ENCODE measurements around the gene SHC2.

SHC2 gene, protein sequence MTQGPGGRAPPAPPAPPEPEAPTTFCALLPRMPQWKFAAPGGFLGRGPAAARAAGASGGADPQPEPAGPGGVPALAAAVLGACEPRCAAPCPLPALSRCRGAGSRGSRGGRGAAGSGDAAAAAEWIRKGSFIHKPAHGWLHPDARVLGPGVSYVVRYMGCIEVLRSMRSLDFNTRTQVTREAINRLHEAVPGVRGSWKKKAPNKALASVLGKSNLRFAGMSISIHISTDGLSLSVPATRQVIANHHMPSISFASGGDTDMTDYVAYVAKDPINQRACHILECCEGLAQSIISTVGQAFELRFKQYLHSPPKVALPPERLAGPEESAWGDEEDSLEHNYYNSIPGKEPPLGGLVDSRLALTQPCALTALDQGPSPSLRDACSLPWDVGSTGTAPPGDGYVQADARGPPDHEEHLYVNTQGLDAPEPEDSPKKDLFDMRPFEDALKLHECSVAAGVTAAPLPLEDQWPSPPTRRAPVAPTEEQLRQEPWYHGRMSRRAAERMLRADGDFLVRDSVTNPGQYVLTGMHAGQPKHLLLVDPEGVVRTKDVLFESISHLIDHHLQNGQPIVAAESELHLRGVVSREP

DNA sequence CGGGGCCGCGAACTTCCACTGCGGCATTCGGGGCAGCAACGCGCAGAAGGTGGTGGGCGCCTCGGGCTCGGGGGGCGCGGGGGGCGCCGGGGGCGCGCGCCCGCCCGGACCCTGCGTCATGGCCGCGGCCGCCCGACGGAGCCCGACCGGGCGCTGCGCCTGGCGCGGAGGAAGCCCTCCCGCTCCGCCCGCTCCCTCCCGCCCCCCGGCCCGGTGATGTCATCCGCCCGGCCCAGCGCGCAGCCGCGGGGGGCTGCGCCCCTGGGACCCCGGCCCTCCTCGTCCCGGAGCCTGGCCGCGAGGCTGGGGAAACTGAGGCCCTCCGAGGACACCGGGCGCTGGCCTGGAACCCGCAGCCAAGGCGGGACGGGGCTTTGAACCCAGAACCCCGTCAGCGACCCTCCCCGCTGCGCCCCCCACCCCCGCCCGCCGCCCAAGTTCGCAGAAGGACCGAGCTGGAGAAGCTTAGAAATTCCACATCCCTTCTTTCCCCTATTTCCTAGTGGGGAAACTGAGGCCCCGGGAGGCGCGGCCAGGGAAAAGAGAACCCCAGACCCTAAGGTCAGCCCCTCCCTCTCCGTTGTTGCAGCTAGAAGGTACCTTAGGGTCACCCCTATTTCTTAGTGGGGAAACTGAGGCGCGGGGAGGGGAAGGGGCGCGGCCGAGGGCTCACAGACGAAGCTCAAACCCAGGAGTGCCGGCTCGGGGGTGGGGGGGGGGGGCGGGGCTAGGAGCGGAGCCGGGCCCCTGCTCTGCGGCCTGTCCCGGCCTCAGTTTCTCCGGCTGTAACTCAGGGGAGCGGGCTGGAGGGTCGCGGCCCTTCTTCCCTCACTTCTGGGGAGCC lies at the start of gene SHC2:
TSS of gene SHC2 (minus strand) at position 157 of the 844 bp plus-strand sequence. CDS start at position 120, 37 bp downstream.
- no peak for DNase-seq

DNA sequence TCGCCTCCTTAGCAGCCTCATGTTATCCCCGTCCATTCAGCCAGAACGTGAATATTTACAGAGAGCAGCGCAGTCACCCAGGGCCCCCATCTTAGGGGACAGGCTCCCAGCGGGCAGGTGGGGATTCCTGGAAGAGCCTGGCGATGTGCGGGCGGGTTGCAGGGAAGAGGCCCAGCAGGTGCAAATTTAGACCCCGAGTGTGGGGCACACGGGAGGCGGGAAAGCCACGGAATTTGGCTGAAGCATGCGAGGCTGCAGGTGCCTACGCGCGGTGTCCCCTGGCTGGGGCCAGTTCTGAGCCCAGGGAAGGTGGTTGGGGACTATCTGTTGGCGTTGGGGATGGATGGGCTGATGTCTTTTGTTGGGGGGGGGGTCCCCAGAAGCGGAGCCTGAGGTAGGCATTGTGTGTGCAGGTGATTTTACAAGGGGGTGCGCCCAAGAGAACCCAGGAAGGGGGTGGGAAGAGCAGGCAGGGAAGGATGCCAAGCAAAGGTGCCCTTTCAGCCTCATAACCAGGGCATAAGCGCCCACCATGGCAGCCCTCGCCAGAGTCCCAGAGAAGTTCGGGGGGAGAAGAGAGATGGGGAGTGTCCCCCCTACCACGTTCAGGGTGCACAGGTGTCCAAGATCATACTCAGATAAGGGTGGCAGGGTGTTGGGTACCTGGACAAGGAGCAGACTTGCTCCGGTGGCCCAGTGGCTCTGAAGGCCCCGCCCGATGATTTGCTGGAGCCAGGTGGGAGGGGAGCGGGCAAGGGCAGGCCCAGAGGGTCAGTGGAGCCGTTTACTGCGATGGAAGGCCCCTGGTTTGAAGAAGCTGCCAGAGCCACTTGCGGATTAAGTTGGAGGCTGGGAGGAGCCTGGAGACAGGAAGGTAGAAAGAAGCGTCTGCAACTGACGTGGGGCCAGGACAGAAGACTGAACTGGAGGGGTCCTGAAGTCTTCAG lies 47.6 kb upstream of the SHC2 start:
- DNase-seq, result no peak

DNA sequence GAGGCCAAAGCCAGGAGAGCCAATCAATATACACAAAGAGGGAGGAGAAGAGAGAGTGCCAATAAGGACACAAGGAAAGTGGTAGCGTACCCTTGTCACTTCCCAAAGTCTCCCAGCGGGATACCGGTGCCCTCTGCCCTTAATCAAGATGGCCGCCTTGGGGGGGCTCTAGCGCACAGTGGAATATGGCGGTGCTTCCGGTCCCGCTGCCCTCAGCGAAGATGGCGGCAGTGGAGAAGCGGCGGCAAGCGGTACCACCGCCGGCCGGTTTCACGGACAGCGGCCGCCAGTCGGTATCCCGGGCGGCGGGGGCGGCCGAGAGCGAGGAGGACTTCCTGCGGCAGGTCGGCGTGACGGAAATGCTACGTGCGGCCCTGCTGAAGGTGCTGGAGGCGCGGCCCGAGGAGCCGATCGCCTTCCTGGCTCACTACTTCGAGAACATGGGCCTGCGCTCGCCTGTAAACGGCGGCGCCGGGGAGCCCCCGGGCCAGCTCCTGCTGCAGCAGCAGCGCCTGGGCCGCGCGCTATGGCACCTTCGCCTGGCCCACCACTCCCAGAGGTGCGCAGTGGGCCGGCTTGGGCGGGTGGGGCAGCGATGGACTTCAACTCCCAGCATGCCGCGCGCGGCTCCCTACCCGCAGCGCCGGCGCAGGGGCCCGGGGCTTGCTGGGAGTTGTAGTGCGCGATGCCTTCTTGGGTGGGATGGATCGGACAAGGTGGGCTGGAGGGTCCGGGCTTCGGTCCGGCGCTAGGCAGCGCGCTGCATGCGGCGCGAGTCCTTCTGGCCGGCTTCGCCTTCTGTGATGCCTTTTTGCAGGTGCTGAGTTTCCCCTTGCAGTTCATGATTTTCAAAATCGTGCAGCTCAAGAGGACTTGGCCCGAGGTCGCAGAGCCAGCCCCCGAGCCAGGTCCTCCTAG lies 46.7 kb upstream of the SHC2 start, which contains the start of gene TPGS1:
TSS of gene TPGS1 (plus strand) at position 212 of the 918 bp plus-strand sequence. CDS start at position 222, 10 bp downstream.
- DNase-seq, result no peak

DNA sequence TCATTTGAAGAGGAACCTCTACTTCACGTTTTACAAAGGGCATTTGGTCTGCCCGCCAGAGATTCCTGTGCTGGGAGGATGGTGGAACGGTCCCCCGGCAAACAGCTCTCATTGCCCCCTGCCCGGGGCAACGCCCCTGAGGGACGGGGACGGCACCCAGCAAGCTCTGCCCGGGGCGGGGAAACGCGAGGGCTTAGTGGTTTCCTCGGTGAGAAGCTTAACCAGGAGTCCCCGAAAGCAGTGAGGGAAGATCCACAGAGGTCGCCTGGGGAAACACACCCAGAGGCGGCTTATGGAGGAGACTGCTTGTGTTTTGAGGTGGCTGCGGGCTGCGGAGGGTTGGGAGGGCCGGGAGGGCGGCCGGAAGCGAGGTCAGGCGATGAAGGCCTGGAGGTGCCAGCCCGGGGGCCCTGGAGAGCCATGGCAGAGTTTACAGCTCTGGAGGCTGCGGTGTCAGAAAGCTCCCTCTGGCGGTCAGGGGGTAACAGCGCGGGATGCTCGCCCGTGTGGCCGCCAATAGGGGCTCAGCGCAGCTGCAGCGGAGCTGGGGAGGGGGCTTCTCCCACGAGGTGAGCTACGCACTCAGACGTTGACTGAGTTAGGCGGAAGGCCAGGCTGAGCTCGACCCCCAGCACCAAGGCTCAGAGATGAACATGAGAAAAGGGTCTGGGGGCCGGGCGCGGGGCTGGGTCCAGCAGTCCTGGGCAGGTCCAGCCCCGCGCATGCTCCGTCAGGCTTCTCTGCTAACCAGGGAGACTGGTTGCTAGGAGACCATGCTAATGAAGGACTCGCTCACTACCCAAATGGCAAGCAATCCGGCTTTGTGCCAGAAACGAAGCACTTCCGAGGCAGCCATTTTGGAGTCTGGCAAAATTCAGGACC lies 45.8 kb upstream of the SHC2 start:
- DNase-seq, result peak; percentile 95

DNA sequence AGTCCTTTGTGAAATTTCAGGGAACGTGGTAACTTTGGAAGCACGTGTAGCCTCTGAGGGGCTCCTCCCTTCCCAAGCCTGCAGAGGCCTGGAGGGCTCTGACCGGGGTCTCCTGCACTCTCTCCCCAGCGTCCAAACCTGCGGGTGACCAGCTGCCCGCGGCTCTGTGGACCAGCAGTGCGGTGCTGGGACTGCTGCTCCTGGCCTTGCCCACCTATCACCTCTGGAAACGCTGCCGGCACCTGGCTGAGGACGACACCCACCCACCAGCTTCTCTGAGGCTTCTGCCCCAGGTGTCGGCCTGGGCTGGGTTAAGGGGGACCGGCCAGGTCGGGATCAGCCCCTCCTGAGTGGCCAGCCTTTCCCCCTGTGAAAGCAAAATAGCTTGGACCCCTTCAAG lies 43.8 kb upstream of the SHC2 start:
- no peak for DNase-seq

DNA sequence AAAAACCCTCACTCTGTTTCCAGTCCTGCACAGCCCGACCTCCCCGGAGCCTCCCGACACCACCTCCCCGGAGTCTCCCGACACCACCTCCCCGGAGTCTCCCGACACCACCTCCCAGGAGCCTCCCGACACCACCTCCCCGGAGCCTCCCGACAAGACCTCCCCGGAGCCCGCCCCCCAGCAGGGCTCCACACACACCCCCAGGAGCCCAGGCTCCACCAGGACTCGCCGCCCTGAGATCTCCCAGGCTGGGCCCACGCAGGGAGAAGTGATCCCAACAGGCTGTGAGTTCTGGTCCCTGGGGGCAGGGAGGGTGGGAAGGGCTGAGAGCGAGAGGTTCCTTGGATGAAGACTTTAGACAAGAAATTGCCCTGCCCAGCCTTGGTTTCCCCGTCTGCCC lies 40.8 kb upstream of the SHC2 start:
- DNase-seq, result no peak

DNA sequence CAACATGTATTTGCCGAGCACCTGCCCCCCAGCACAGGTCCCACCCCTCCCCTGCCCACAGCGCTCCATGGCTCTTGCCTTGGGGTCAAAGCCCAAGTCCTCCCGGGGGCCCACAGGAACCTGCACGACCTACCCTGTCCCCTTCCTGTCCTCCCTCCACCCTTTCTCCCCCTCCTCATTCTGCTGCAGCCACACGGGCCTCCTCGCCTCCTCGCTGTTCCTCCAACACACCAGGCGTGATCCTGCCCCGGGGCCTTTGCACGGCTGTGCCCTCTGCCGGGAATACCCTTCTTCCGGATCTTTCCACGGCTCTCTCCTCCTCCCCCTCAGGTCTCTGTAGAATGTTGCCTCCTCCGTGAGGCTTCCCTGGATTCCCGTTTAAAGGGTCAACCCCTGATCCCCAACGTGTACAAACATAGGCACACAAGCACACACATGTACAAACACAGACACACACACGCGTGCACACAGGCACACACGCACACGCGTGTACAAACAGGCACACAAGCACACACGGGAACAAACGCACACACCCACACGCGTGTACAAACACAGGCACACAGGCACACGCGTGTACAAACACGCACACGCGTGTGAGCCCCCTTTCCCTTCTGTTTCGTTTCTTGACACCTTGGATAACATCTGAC lies 38.3 kb upstream of the SHC2 start:
- no peak for DNase-seq

DNA sequence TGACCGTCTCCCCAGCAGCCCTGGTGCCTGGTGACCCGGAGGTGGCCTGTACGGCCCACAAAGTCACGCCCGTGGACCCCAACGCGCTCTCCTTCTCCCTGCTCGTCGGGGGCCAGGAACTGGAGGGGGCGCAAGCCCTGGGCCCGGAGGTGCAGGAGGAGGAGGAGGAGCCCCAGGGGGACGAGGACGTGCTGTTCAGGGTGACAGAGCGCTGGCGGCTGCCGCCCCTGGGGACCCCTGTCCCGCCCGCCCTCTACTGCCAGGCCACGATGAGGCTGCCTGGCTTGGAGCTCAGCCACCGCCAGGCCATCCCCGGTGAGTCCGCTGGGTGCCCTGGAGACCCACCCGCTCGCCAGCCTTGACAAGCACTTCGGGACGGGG lies 37.7 kb upstream of the SHC2 start:
- no peak for DNase-seq

DNA sequence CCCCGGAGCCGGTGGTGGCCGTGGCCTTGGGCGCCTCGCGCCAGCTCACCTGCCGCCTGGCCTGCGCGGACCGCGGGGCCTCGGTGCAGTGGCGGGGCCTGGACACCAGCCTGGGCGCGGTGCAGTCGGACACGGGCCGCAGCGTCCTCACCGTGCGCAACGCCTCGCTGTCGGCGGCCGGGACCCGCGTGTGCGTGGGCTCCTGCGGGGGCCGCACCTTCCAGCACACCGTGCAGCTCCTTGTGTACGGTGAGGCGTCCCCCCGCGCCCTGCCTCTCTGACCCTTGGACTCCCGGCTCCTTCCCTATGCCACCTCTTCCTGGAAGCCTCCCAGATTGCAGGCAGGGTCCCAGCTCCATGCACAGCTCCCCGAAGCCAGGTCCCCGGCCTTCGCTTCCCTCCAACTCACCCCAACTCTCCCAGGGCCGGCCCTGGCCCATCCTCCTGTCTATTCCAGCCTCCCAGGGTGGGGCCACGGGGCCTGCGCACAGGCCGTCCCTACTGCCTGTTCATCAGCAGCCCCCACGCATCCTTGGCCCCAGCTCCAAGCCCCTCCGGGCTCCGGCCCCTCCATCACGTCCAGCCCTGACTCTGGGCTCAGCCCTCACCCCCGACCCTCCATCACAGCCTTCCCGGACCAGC lies 37.2 kb upstream of the SHC2 start:
- no peak for DNase-seq

DNA sequence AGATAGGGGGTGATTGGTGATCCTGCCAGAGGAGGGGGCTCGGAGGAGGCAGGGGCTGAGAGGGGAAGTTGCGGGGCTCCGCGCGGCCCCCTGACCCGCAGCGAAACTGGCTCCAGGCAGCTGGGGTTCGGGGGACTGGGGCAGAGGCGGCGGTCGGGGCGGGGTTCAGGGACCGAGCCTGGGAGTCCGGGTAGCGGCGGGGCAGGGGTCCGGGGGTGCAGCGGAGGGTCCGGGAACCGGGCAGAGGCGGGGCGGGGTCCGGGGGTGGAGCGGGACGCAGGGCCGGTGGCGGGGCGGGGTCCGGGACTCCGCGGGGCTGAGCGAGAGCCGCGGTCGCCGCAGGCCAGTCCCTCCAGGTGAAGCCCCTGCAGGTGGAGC lies 36.6 kb upstream of the SHC2 start:
- no peak for DNase-seq

DNA sequence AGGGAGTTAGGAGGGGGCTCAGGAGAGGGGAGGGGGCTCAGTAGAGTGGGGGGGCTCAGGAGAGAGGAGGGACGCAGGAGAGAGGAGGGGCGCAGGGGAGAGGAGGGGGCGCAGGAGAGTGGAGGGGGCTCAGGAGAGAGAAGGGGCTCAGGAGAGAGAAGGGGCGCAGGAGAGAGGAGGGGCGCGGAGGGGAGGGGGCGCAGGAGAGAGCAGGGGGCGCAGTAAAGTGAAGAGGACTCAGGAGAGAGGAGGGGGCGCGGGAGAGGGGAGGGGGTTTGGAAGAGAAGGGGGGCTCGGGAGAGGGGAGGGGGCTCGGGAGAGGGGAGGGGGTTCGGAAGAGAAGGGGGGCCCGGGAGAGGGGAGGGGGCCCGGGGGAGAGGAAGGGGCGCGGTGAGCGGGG lies 36.2 kb upstream of the SHC2 start:
- no peak for DNase-seq

DNA sequence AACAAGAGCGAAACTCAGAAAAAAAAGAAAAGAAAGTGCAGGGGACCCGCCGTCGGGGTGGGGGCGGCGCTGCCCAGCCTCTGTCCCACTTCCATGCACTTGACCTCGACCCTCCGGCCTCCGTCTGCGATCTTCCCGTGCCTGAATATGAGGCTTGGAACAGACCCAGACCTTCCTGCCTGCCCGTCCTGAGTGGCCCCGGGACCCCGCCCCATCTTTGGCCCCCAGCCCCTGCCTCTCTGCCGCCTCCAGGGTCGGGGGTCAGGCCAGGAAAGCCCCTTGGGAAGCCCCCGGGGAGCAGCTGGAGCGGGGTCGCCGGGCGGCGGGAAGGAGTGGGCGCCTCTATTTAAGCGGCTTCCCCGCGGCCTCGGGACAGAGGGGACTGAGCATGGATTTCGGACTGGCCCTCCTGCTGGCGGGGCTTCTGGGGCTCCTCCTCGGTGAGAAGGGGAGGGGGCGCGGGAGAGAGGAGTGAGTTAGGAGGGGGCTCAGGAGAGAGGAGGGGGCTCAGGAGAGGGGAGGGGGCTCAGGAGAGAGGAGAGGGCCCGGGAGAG lies 35.4 kb upstream of the SHC2 start, which contains the start of gene MADCAM1:
TSS of gene MADCAM1 (plus strand) at position 375 of the 554 bp plus-strand sequence. CDS start at position 389, 14 bp downstream.
- DNase-seq, result no peak

DNA sequence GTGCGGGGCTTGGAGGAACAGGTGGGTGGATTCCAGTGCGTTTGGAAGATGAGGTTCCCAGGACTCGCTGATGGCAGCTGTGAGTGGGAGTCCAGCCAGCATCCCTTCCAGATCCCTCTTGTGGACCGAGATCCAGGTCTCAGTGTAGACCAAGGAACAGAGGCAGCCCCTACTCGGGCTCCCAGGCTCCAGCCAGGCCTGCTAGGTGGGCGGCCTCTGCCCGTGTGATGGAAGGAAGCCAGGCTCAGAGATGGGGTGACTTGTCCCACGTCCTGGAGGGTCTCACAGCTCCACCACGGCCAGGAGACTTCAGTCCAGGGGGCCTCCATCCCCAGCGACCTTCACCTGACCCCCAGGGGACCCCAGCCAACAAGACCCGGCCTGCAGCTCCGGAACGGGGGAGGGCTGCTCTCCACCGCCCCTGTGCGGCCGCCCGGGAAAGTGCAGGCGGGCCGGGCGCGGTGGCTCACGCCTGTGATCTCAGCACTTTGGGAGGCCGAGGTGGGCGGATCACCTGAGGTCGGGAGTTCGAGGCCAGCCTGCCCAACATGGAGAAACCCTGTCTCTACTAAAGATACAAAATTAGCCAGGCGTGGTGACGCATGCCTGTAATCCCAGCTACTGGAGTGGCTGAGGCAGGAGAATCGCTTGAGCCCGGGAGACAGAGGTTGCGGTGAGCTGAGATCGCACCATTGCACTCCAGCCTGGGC lies 34.7 kb upstream of the SHC2 start:
- DNase-seq, result no peak

DNA sequence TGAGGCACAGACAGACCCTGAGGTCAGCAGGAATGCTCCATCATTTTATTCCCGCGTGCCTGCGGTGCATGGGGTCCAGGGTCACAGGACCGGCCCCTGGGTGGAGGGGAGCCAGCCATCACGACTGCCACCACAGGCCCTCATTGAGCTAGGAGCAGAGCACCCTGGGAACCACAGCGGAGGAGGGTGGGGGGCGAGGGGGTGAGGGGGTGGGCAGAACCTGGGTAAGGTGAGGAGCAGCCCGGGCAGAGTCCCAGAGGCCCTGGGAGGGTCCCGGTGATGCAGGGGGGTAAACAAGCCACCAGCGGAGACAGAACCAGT lies 34.2 kb upstream of the SHC2 start:
- no peak for DNase-seq

DNA sequence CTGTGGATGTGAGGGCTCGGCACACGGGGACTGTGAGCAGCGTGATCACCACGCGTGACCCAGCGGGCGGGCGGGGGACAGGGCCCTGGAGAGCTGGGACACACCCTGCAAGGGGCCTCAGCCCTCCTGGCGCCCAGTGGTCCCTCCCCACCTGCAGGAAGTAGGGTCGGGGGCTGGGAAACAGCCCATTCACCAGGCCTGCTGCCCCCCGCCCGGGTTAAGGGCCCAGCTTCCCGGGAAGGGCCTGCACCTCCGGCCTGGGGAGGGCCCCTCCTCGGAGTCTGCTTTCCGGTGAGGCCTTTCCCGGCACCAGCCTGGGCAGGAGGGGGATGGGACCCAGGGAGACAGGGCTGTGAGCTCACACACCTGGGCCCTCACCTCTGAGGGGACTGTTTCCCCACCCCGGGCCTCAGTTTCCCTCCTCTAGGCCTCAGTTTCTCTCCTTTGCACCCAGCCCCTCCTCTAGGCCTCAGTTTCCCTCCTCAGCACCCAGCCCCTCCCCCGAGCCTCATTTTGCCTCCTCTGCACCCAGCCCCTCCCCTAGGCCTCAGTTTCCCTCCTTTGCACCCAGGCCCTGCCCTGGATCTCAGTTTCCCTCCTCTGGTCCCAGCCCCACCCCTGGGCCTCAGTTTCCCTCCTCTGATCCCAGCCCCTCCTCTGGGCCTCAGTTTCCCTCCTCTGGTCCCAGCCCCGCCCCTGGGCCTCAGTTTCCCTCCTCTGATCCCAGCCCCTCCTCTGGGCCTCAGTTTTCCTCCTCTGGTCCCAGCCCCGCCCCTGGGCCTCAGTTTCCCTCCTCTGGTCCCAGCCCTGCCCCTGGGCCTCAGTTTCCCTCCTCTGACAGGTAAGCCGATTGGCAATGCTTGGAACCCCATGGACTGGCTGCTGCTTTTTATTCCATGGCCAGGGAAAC lies 33.6 kb upstream of the SHC2 start:
- DNase-seq, result no peak

DNA sequence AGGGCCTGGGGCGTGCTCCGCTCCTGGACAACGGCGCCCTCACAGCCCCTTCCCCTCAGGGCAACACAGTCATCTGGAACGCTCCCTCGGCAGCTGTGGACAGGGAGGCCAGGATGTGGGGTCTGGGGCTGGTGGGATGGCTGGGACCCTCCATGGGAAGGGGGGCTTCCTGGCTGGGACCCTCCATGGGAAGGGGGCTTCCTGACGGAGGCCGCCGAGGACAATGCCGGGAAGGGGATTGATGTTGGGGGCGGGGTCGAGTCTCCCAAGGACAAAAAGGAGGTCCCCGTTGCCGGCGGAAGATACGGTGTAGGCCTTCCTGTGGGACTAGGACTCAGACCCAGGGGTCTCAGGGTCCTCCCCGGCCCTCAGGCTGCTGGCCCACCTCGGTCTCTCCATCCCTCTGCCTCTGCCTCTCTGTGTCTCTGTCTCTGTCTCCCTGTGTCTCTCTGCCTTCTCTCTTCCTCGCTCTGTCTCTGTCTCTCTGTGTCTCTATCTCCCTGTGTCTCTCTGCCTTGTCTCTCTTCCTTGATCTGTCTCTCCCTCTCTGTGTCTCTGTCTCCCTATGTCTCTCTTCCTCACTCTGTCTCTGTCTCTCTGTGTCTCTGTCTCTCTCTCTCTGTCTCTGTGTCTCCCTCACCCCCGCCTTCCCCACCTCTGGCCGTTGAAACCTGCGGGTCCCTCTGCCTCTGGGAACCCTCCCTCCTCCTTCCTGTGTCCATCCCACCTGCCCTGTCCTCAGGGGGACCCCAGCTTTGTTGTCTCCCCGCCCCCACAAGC lies 32.7 kb upstream of the SHC2 start:
- DNase-seq, result no peak

Measured in DMS153 (cell line).